Activated CD8-positive, alpha-beta memory T cell treated with anti-CD3 and anti-CD28 coated beads for 4 hours (primary cell): ENCODE measurements around the gene WDR89.
"Not testable (repeated sequence)": the region's sequence is repeated elsewhere in the genome, so short reads cannot be mapped to it uniquely, and the experiment has no call there.

ENCODE experiments used
- DNase-seq, 2 donors: peaks; one replicate each; pipeline ENCODE4 v3.0.0-alpha.2; 2020; ENCODE audit warnings: low read depth in 2 of 2

WDR89 gene

GRCh38 chr14:63596998-63597658 lies 44.5 kb downstream of the WDR89 start:
- DNase-seq, result no peak

DNA sequence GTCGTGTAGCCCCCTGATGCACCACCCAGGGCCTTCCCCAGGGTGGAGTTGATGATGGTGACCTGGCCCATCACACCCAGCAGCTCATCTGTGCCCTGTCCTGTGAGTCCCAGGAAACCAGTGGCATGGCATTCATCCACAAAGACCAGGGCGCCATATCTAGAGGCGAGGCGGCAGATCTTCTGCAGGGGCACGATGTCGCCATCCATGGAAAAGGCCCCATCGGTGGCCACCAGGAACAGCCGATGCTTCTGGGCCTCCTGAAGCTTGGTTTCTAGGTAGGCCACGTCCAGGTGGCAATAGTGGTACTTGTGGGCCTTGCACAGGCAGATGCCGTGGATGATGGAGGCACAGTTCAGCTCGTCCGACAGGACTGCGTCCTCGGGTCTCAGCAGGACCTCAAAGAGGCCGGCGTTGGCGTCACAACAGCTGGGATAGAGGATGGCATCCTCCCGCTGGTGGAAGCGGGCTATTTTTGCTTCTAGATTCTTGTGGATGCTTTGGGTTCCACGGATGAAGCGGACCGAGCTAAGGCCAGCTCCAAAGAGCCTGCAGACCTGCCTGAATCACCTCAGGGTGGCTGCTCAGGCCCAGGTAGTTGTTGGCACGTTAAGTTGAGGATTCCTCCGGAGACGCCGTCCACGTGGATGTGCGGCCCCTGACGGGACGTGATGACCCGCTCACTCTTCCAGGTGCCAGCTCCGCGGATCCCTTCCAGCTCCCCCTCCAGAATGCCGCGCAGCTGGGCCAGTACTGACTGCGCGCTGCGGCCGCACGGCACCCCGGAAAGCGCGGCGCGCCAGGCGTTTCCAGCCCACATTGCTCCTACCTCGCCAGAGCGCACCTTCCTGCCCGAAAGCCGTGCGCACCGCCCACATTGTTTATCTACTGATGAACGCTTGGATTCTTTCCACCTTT lies 47.0 kb downstream of the WDR89 start:
- no peak for DNase-seq

- DNase-seq, result not testable (repeated sequence)
These were observed 58.6 kb downstream of the WDR89 start for GRCh38 chr14:63583046-63583445.

DNA sequence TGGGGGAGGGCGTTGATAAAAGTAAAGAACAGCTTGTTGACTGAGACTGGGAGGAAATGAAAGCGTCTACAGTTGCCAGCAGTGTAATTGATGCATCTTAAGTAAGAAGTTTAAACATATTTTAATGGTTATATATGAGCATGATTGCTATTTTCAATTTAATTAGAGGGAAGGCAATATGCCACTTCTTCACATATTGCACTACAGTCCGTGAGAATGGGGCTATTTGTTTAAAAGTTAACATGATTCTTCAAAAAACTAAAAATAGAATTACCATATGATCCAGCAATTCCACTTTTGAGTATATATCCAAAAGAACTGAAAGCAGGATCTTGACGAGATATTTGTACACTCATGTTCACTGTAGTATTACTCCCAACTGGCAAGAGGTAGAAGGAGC lies 60.2 kb downstream of the WDR89 start:
- no peak for DNase-seq

DNA sequence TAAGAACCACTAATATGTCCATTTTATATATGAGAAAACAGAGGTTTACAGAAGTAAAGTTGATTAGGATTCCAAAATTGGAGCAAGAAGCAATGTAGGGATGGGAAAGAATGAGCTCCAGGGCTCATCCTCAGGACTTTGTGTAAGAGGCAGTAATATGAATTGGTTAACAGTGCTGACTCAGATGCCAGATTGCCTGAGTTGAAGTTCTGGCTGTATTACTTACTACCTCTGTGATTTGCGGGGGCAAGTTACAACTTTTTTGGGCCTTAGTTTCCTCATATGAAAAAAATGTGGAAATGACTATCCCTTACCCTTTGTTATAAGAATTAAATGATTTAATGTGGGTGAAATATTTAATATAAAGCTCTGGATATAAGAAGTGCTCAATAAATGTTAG lies 63.4 kb downstream of the WDR89 start:
- no peak for DNase-seq

GRCh38 chr14:63573581-63573980 lies 68.1 kb downstream of the WDR89 start:
- DNase-seq, result no peak

- no peak for DNase-seq
These were observed 76.2 kb downstream of the WDR89 start for GRCh38 chr14:63565448-63565847.

DNA sequence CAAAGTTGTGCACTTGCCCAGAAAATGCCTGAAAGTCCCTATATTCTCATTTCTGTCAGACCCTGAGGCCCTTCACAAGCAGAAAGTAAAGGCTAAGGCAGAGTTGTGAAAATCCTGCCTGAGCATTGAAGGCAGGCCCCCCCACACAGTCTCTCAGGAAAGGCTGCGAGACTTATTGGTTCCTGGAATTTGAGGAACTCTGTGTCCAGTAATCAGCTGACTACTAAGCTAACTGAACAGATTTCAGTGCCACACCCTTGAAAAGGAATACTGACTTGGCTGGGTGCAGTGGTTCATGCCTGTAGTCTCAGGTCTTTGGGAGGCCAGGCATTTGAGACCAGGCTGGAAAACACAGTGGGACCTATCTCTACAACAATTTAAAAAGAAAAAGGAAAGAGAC lies 77.4 kb downstream of the WDR89 start:
- no peak for DNase-seq

- DNase-seq, result no peak
These were observed 78.2 kb downstream of the WDR89 start for GRCh38 chr14:63563370-63564026.

- no peak for DNase-seq
These were observed 79.3 kb downstream of the WDR89 start for GRCh38 chr14:63562405-63562804.

DNA sequence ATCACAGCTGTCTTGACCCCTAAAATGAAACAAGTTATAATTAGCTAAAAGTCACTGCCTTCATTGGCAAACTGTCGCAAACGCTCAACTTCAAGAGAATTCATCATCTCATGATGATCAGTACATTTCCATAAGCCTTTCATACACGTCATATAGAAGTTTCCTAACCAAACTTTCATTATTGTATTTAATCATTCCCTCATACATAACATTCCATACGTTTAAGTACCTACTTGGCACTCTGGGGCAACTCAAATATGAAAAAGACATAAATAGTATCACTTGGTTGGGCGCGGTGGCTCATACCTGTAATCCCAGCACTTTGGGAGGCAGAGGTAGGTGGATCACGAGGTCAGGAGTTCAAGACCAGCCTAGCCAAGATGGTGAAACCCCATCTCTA lies 86.1 kb downstream of the WDR89 start:
- DNase-seq, result no peak

GRCh38 chr14:63551332-63551731 lies 90.3 kb downstream of the WDR89 start:
- no peak for DNase-seq

DNA sequence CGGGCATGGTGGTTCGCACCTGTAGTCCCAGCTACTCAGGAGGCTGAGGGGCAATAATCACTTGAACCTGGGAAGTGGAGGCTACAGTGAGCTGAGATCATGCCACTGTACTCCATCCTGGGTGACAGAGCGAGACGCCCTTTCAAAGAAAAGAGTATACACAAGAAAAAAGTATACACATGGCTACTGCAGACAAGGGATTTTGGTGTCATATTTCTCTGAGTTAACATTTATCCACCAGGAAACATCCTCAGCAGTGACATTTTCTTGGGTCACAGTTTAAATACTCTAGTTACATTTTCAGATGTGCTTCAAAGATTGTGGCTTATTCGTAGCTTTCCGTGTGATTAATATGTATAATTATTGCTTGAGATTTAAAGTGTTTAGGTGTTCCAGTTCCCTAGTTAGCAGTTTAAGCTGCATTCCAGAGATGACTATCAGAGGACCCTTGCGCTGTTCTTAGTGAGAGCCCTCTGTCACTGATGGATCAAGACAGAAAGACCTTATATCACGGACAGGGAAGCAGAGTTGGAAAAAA lies 93.8 kb downstream of the WDR89 start:
- no peak for DNase-seq
